Chondrocyte (in vitro differentiated cells): ENCODE data around the gene ADIG. TPM values are rescaled to one million over a fixed set of nuclear protein-coding genes. Genes with fewer than 3 reads are reported as not detected.

Experiments used
- DNase-seq: peaks from one replicate; pipeline ENCODE4 v3.0.0; 2021; ENCODE audit warnings: mixed read lengths, low spot score
- H3K27ac Mint-ChIP-seq: one replicate; pipeline ENCODE4 v1.8.0; 2021; ENCODE audit warnings: mild to moderate bottlenecking, moderate library complexity, mixed read lengths; ENCODE audit not compliant: unreplicated experiment
- H3K27me3 Mint-ChIP-seq: 2 replicates; pipeline ENCODE4 v1.8.0; 2021; ENCODE audit warnings: low read depth, mixed read lengths
- H3K36me3 Mint-ChIP-seq: 2 replicates; pipeline ENCODE4 v1.8.0; 2021; ENCODE audit warnings: low read depth, mixed read lengths
- H3K4me1 Mint-ChIP-seq: 2 replicates; pipeline ENCODE4 v1.8.0; 2021; ENCODE audit warnings: low read depth, mild to moderate bottlenecking, mixed read lengths
- H3K4me3 Mint-ChIP-seq: one replicate; pipeline ENCODE4 v1.8.0; 2021; ENCODE audit warnings: mild to moderate bottlenecking, moderate library complexity, mixed read lengths; ENCODE audit not compliant: unreplicated experiment
- H3K9me3 Mint-ChIP-seq: 2 replicates; pipeline ENCODE4 v1.8.0; 2021; ENCODE audit warnings: low read depth, mixed read lengths
- total RNA-seq: library from RNA; stranded (reverse); gene quantifications from 3 replicates; pipeline ENCODE4 v1.2.1, GENCODE V29; 2021
- TF ChIP-seq, protein P1 (sequence below): fragments of 200-600 bp; sonication (generic); IDR thresholded peaks from 2 replicates; pipeline ENCODE4 v1.5.0; 2021; ENCODE audit warnings: antibody characterized with exemption, mild to moderate bottlenecking, moderate library complexity

The ADIG gene
- total RNA-seq, 1 donor from 2014 or later: not detected

- H3K4me1 Mint-ChIP-seq: no peaks in the 10 kb centered on the region
- H3K36me3 Mint-ChIP-seq: peaks cover 42% of the 10 kb centered on the region
- H3K4me3 Mint-ChIP-seq: no peak overlapping the region
- DNase-seq: no peak
- no peaks in the 10 kb centered on the region for H3K9me3 Mint-ChIP-seq
- no peak overlapping the region for H3K27ac Mint-ChIP-seq
- H3K27me3 Mint-ChIP-seq: no peaks in the 10 kb centered on the region
- TF ChIP-seq, protein P1, sequence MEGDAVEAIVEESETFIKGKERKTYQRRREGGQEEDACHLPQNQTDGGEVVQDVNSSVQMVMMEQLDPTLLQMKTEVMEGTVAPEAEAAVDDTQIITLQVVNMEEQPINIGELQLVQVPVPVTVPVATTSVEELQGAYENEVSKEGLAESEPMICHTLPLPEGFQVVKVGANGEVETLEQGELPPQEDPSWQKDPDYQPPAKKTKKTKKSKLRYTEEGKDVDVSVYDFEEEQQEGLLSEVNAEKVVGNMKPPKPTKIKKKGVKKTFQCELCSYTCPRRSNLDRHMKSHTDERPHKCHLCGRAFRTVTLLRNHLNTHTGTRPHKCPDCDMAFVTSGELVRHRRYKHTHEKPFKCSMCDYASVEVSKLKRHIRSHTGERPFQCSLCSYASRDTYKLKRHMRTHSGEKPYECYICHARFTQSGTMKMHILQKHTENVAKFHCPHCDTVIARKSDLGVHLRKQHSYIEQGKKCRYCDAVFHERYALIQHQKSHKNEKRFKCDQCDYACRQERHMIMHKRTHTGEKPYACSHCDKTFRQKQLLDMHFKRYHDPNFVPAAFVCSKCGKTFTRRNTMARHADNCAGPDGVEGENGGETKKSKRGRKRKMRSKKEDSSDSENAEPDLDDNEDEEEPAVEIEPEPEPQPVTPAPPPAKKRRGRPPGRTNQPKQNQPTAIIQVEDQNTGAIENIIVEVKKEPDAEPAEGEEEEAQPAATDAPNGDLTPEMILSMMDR: no peak
These were observed 21.2 kb upstream of the ADIG start for GRCh38 chr20:38559764-38560163.

- Mint-ChIP-seq H3K27ac (no peak overlapping the region), H3K36me3 (peaks cover 42% of the 10 kb centered on the region), H3K27me3 (no peaks in the 10 kb centered on the region), H3K9me3 (no peaks in the 10 kb centered on the region), H3K4me1 (no peaks in the 10 kb centered on the region), H3K4me3 (no peak overlapping the region)
- DNase-seq: no peak
- TF ChIP-seq, protein P1: no peak
These were observed 17.1 kb upstream of the ADIG start for GRCh38 chr20:38563802-38564431.

DNA sequence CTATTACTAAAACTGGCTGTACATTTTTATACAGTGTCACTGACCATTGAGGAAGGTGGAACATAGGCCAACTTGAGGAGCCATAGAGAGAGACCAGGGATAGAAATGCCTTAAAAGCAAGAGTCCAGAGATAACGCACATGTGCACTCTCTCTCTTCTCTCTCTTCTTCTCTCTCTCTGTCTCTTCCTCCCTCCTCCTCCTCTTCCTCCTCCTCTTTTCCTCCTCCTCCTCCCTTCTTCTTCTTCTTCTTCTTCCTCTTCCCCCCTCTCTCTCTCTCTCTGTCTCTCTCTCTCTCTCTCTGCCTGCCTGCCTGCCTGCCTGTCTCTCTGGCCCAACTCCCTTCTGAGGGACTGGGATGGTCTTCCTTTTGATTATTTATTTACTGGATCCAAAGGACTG lies 16.3 kb upstream of the ADIG start:
- Mint-ChIP-seq H3K27me3 (no peaks in the 10 kb centered on the region), H3K36me3 (peaks cover 36% of the 10 kb centered on the region), H3K27ac (no peak overlapping the region), H3K9me3 (no peaks in the 10 kb centered on the region), H3K4me3 (no peak overlapping the region), H3K4me1 (no peaks in the 10 kb centered on the region)
- DNase-seq: no peak
- TF ChIP-seq, protein P1: no peak

DNA sequence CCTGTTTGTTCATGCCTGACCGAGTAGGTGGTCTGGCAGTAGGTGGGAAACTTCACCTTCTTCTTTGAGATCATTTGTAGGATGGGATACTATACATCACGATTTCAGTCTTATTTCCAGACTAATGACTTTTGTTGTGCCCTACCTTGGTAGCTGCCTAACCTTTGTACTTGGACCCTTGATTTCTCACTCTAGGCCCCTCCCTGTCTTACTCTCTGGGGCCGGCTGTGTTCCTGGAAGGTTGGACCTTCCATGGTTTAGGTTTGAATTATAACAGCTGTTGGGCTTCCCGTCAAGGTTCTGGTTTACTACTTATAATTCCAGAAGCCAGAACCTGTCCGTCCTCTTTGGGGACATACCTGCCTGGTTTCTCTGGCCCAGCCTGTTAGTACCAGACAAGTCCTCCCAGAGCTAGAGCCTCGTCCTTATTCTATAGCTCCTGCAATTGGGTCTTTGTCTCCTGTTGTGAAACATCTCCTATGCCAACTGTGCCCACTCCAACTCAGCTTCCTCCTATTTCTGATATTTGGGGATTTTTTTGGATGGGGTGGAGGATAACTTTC lies 14.9 kb upstream of the ADIG start:
- TF ChIP-seq, protein P1: no peak
- H3K36me3 Mint-ChIP-seq: peaks cover 32% of the 10 kb centered on the region
- H3K27me3 Mint-ChIP-seq: no peaks in the 10 kb centered on the region
- DNase-seq: no peak
- H3K9me3 Mint-ChIP-seq: no peaks in the 10 kb centered on the region
- H3K27ac Mint-ChIP-seq: no peak overlapping the region
- H3K4me3 Mint-ChIP-seq: no peak overlapping the region
- no peaks in the 10 kb centered on the region for H3K4me1 Mint-ChIP-seq

DNA sequence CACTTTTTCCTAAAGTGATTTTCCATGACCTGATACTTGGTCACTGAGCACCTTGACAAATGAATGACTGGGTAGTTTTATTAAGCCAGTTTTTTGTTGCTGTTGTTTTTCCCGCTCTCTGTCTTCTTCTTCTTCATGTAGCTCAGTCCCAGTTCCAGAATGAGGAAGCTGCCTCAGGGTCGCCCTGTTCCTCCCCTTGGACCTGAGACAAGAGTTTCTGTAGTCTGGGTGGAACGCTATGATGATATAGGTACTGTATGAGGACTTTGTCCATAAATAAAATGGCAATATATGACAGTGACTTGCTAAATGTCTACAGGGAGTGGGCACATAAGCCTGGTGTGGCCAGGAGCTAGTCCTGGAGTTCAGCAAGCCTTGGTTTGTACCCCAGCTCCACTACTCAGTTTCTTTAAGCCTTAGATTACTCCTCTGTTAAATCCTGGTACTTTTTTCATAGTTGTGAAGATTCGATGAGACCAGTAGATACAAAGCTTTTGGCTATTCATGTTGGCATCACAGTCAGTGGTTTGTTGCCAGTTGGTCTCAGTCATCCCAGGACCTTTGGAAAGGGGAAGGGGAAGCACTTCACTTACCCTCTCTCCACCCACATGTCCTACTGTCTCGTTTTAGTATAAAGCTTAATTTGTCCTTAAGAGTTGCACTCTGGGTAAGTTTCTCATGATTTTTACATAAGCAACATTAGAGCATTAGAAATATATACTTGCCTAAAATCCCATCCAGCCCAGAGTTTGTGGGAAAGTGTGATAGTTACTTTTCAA lies 11.1 kb upstream of the ADIG start:
- TF ChIP-seq, protein P1: no peak
- no peak for DNase-seq
- Mint-ChIP-seq H3K36me3 (peaks cover 32% of the 10 kb centered on the region), H3K9me3 (no peaks in the 10 kb centered on the region), H3K4me3 (no peak overlapping the region), H3K4me1 (no peaks in the 10 kb centered on the region), H3K27me3 (no peaks in the 10 kb centered on the region), H3K27ac (no peak overlapping the region)
